SU-DHL-6 (cell line): Measurements from ENCODE around the gene HOMER2.

ENCODE experiments used
- H2AFZ ChIP-seq: fragments of 200-600 bp; sonication (generic); 2 replicates; pipeline ENCODE4 v1.6.1; 2014; ENCODE audit warnings: low read depth, mild to moderate bottlenecking, moderate library complexity, mixed read lengths, antibody characterized with exemption, low read length; ENCODE audit not compliant: severe bottlenecking
- H3F3A ChIP-seq: fragments of 200-600 bp; shearing (Covaris generic); 2 replicates; pipeline ENCODE4 v1.6.0; 2016; ENCODE audit warnings: antibody characterized with exemption, mild to moderate bottlenecking; ENCODE audit not compliant: insufficient read depth
- H3K27ac ChIP-seq: fragments of 200-600 bp; sonication (generic); 2 replicates; pipeline ENCODE4 v1.5.1; 2016; ENCODE audit warnings: low read depth, mild to moderate bottlenecking, low read length, moderate library complexity, mixed read lengths
- H3K27me3 ChIP-seq: fragments of 200-600 bp; sonication (generic), shearing (Covaris generic); 2 replicates; pipeline ENCODE4 v1.6.0; 2014; ENCODE audit warnings: mild to moderate bottlenecking, low read length
- H3K36me3 ChIP-seq: fragments of 200-600 bp; sonication (generic); 2 replicates; pipeline ENCODE4 v1.6.1; 2014; ENCODE audit warnings: mild to moderate bottlenecking, low read length, mixed read lengths
- H3K4me2 ChIP-seq: fragments of 300-600, 200-600 bp; shearing (Covaris generic), sonication (generic); 2 replicates; pipeline ENCODE4 v1.6.0; 2014; ENCODE audit warnings: low read length, low read depth, mild to moderate bottlenecking; ENCODE audit not compliant: poor library complexity, severe bottlenecking
- H3K4me3 ChIP-seq: fragments of 200-600 bp; sonication (generic); 2 replicates; pipeline ENCODE4 v1.5.1; 2014; ENCODE audit warnings: antibody characterized with exemption, low read length, mild to moderate bottlenecking, mixed read lengths; ENCODE audit not compliant: insufficient read depth, poor library complexity, severe bottlenecking
- H3K79me2 ChIP-seq: fragments of 200-600 bp; sonication (generic); 2 replicates; pipeline ENCODE4 v1.6.1; 2014; ENCODE audit warnings: mild to moderate bottlenecking, low read length, moderate library complexity; ENCODE audit not compliant: insufficient read depth
- H3K9ac ChIP-seq: fragments of 200-600 bp; sonication (generic); 2 replicates; pipeline ENCODE4 v1.7.0; 2014; ENCODE audit warnings: mild to moderate bottlenecking, low read length
- H3K9me2 ChIP-seq: fragments of 200-600 bp; sonication (generic); replicated peaks from 2 replicates; pipeline ENCODE4 v1.6.1; 2014; ENCODE audit warnings: low read length; ENCODE audit not compliant: insufficient read depth
- H3K9me3 ChIP-seq: fragments of 200-600 bp; sonication (generic); 2 replicates; pipeline ENCODE4 v1.6.1; 2014; ENCODE audit warnings: low read length, mixed read lengths; ENCODE audit not compliant: insufficient read depth
- H4K20me1 ChIP-seq: fragments of 200-600 bp; sonication (generic); 2 replicates; pipeline ENCODE4 v1.6.1; 2014; ENCODE audit warnings: low read depth, mild to moderate bottlenecking, antibody characterized with exemption, low read length, moderate library complexity, mixed read lengths
- CTCF ChIP-seq: fragments of 200-600 bp; sonication (generic); IDR thresholded peaks from one replicate; pipeline ENCODE4 v1.5.1; 2017; ENCODE audit warnings: antibody characterized with exemption, mild to moderate bottlenecking, low read length, moderate library complexity; ENCODE audit not compliant: insufficient read depth, poor library complexity, severe bottlenecking
- EZH2phosphoT487 ChIP-seq: fragments of 200-600 bp; sonication (generic), shearing (Covaris generic); conservative IDR thresholded peaks from 2 replicates; pipeline ENCODE4 v1.6.1; 2018; ENCODE audit warnings: mild to moderate bottlenecking, antibody characterized with exemption, low read length, moderate library complexity, mixed read lengths

Gene HOMER2

DNA sequence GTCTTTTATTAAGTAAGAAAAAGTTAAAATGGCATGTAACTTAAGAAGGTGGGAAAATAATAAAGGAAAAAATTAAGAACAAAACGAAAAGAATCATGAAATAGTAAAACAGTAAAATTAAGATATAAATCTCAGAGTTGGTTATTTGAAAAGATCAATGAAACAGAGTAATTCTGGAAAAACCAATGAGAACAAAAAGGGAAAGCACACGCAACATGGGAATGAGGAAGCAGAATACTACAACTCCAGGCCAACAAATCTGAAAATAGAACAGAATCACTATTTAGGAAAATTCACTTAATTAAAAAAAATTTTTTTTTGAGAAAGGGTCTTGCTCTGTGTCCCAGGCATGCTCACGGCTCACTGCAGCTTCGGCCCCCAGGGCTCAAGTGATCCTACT, 112.4 kb downstream of the HOMER2 start:
- Histone ChIP-seq H3K9me3 (no peaks in the 10 kb centered on the region), H3K4me3 (no peak overlapping the region), H3K9ac (no peak overlapping the region), H3K79me2 (no peaks in the 10 kb centered on the region), H3K9me2 (no peaks in the 10 kb centered on the region), H3F3A (peaks cover 14% of the 10 kb centered on the region), H4K20me1 (no peaks in the 10 kb centered on the region), H3K27ac (no peak overlapping the region), H3K36me3 (no peaks in the 10 kb centered on the region), H3K27me3 (no peaks in the 10 kb centered on the region), H2AFZ (no peak overlapping the region), H3K4me2 (no peak overlapping the region)
- no peak for TF ChIP-seq CTCF
- TF ChIP-seq EZH2phosphoT487: no peak

DNA sequence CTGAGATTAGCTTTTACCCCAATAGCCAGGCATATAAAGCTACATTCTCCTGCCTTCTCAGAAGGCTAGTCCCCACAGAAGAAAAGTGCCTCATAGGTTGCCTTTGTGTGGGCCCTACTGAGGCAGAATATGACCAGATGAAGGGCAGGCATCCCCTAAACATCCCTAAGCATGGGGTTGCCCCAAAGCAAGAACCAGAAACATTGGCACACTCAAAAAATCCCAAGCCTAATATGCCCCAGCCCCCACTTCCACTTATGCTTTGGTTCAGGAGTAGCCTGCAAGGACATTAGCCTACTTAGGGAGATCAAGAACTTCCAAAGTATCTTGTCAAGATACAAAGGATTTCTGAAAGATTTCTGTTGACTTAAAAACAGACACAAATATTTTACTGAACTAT, 113.4 kb downstream of the HOMER2 start:
- TF ChIP-seq EZH2phosphoT487 (no peak), CTCF (no peak)
- Histone ChIP-seq H3K36me3 (peaks cover 6% of the 10 kb centered on the region; the same call in 1 of the 2 replicates), H2AFZ (no peak overlapping the region), H3K27ac (no peak overlapping the region), H3K9me2 (no peaks in the 10 kb centered on the region), H3F3A (peaks cover 5% of the 10 kb centered on the region; the same call in 1 of the 2 replicates), H3K9me3 (no peaks in the 10 kb centered on the region), H4K20me1 (no peaks in the 10 kb centered on the region), H3K4me3 (no peak overlapping the region), H3K4me2 (no peak overlapping the region), H3K27me3 (no peaks in the 10 kb centered on the region), H3K9ac (no peak overlapping the region), H3K79me2 (no peaks in the 10 kb centered on the region)

GRCh38 chr15:82838096-82838735, 114.3 kb downstream of the HOMER2 start:
- TF ChIP-seq EZH2phosphoT487: no peak
- no peak for TF ChIP-seq CTCF
- H3K9me2 ChIP-seq: no peaks in the 10 kb centered on the region
- no peaks in the 10 kb centered on the region for H3K27me3 ChIP-seq
- H3K4me2 ChIP-seq: no peak overlapping the region
- no peak overlapping the region for H3K9ac ChIP-seq
- no peak overlapping the region for H3K4me3 ChIP-seq
- H4K20me1 ChIP-seq: no peaks in the 10 kb centered on the region
- H3K36me3 ChIP-seq: peaks cover 6% of the 10 kb centered on the region; the same call in 1 of the 2 replicates
- no peak overlapping the region for H2AFZ ChIP-seq
- peaks cover 5% of the 10 kb centered on the region; the same call in 1 of the 2 replicates for H3F3A ChIP-seq
- no peaks in the 10 kb centered on the region for H3K79me2 ChIP-seq
- no peak overlapping the region for H3K27ac ChIP-seq
- no peaks in the 10 kb centered on the region for H3K9me3 ChIP-seq
